Astrocyte (in vitro differentiated cells and primary cell): ENCODE data around the gene PRM2. TPM values are rescaled to one million over a fixed set of nuclear protein-coding genes. Genes with fewer than 3 reads are reported as not detected.

Experiments
- DNase-seq: peaks from one replicate; pipeline ENCODE4 v3.0.0-alpha.2; 2010; ENCODE audit warnings: low read depth
- FAIRE-seq: peaks from 2 replicates; lab custom pipeline; 2011; peaks lifted over from hg19 to GRCh38; lab: Jason Lieb, UNC
- H2AFZ ChIP-seq: 2 replicates; pipeline ENCODE4 v1.6.0; 2012; ENCODE audit warnings: low read depth, low read length, inconsistent platforms
- H3K27ac ChIP-seq: 2 replicates; pipeline ENCODE4 v1.5.1; 2011; ENCODE audit warnings: low read depth, low read length, inconsistent platforms
- H3K27me3 ChIP-seq: 2 replicates; pipeline ENCODE4 v1.6.0; 2011; ENCODE audit warnings: low read length, inconsistent platforms; ENCODE audit not compliant: insufficient read depth
- H3K36me3 ChIP-seq: 2 replicates; pipeline ENCODE4 v1.5.1; 2011; ENCODE audit warnings: low read length, inconsistent platforms; ENCODE audit not compliant: insufficient read depth
- H3K4me1 ChIP-seq: 2 replicates; pipeline ENCODE4 v1.5.1; 2011; ENCODE audit warnings: low read length, inconsistent platforms; ENCODE audit not compliant: insufficient read depth
- H3K4me2 ChIP-seq: 2 replicates; pipeline ENCODE4 v1.6.0; 2012; ENCODE audit warnings: low read length, inconsistent platforms
- H3K4me3 ChIP-seq: 2 replicates; pipeline ENCODE4 v1.5.1; 2011; ENCODE audit warnings: low read depth, mild to moderate bottlenecking, low read length, inconsistent platforms; ENCODE audit not compliant: insufficient read depth
- H3K79me2 ChIP-seq: 2 replicates; pipeline ENCODE4 v1.6.0; 2012; ENCODE audit warnings: mild to moderate bottlenecking, low read length, inconsistent platforms; ENCODE audit not compliant: insufficient read depth
- H3K9ac ChIP-seq: 2 replicates; pipeline ENCODE4 v1.6.0; 2012; ENCODE audit warnings: mild to moderate bottlenecking, low read length, inconsistent platforms
- H3K9me3 ChIP-seq: 2 replicates; pipeline ENCODE4 v1.5.1; 2012; ENCODE audit warnings: low read depth, mild to moderate bottlenecking, low read length, inconsistent platforms; ENCODE audit not compliant: insufficient read depth
- H4K20me1 ChIP-seq: 2 replicates; pipeline ENCODE4 v1.6.0; 2012; ENCODE audit warnings: low read length, inconsistent platforms; ENCODE audit not compliant: insufficient read depth
- H3K27ac Mint-ChIP-seq: one replicate; pipeline ENCODE4 v1.8.0; 2021; ENCODE audit warnings: mild to moderate bottlenecking, mixed read lengths; ENCODE audit not compliant: unreplicated experiment
- H3K27me3 Mint-ChIP-seq: one replicate; pipeline ENCODE4 v1.8.0; 2021; ENCODE audit warnings: low read depth, mixed read lengths; ENCODE audit not compliant: unreplicated experiment
- H3K36me3 Mint-ChIP-seq: one replicate; pipeline ENCODE4 v1.8.0; 2021; ENCODE audit warnings: low read depth, mixed read lengths; ENCODE audit not compliant: unreplicated experiment
- H3K4me1 Mint-ChIP-seq: one replicate; pipeline ENCODE4 v1.8.0; 2021; ENCODE audit warnings: low read depth, mixed read lengths; ENCODE audit not compliant: unreplicated experiment
- H3K4me3 Mint-ChIP-seq: one replicate; pipeline ENCODE4 v1.8.0; 2021; ENCODE audit warnings: mild to moderate bottlenecking, moderate library complexity, mixed read lengths; ENCODE audit not compliant: unreplicated experiment
- H3K9me3 Mint-ChIP-seq: one replicate; pipeline ENCODE4 v1.8.0; 2021; ENCODE audit warnings: mild to moderate bottlenecking, mixed read lengths; ENCODE audit not compliant: unreplicated experiment
- CTCF ChIP-seq: IDR thresholded peaks from 2 replicates; pipeline ENCODE4 v1.5.1; 2011; ENCODE audit warnings: low read depth, mild to moderate bottlenecking, inconsistent platforms, low read length, moderate library complexity; ENCODE audit not compliant: insufficient read depth
- EZH2 ChIP-seq: IDR thresholded peaks from 2 replicates; pipeline ENCODE4 v1.6.1; 2012; ENCODE audit warnings: mild to moderate bottlenecking, low read length, inconsistent platforms; ENCODE audit not compliant: insufficient read depth
- total RNA-seq: library from RNA; stranded (reverse); gene quantifications from 2 replicates; pipeline ENCODE4 v1.2.1, GENCODE V29; 2021

The PRM2 gene
- total RNA-seq, 1 donor from 2014 or later = not detected

- Mint-ChIP-seq H3K27ac (no peak overlapping the region), H3K4me1 (no peaks in the 10 kb centered on the region)
Measured at GRCh38 chr16:11234884-11235702, 41.2 kb downstream of the PRM2 start.

GRCh38 chr16:11233727-11234376 lies 42.4 kb downstream of the PRM2 start:
- no peak for FAIRE-seq

More at GRCh38 chr16:11234884-11235702, 41.2 kb downstream of the PRM2 start:
- Mint-ChIP-seq H3K9me3 (no peaks in the 10 kb centered on the region), H3K27me3 (peaks cover 12% of the 10 kb centered on the region), H3K36me3 (no peaks in the 10 kb centered on the region), H3K4me3 (no peak overlapping the region)
- Histone ChIP-seq H4K20me1 (no peaks in the 10 kb centered on the region), H3K4me3 (no peak overlapping the region), H3K36me3 (no peaks in the 10 kb centered on the region), H3K27ac (no peak overlapping the region), H2AFZ (no peak overlapping the region), H3K9me3 (no peaks in the 10 kb centered on the region), H3K4me1 (no peaks in the 10 kb centered on the region), H3K9ac (no peak overlapping the region), H3K79me2 (no peaks in the 10 kb centered on the region), H3K27me3 (no peaks in the 10 kb centered on the region), H3K4me2 (no peak overlapping the region)
- TF ChIP-seq EZH2 (no peak), CTCF (no peak)
- no peak for DNase-seq
- FAIRE-seq = no peak

GRCh38 chr16:11232852-11233726 lies 43.2 kb downstream of the PRM2 start:
- peaks cover 25% of the 10 kb centered on the region for H3K27me3 Mint-ChIP-seq
- H3K4me1 Mint-ChIP-seq = no peaks in the 10 kb centered on the region
- H3K36me3 ChIP-seq = no peaks in the 10 kb centered on the region
- H3K4me3 Mint-ChIP-seq = no peak overlapping the region
- H3K27me3 ChIP-seq = no peaks in the 10 kb centered on the region
- H3K9me3 Mint-ChIP-seq = no peaks in the 10 kb centered on the region
- no peaks in the 10 kb centered on the region for H3K79me2 ChIP-seq
- DNase-seq = no peak
- H4K20me1 ChIP-seq = no peaks in the 10 kb centered on the region
- no peak overlapping the region for H3K4me3 ChIP-seq
- H2AFZ ChIP-seq = peak overlapping the region; percentile 47
- H3K27ac Mint-ChIP-seq = no peak overlapping the region
- no peak overlapping the region for H3K9ac ChIP-seq
- H3K27ac ChIP-seq = no peak overlapping the region
- no peaks in the 10 kb centered on the region for H3K9me3 ChIP-seq
- no peaks in the 10 kb centered on the region for H3K4me1 ChIP-seq
- no peaks in the 10 kb centered on the region for H3K36me3 Mint-ChIP-seq
- no peak for FAIRE-seq
- TF ChIP-seq EZH2 = no peak
- no peak for TF ChIP-seq CTCF
- H3K4me2 ChIP-seq = no peak overlapping the region

More at GRCh38 chr16:11233727-11234376, 42.4 kb downstream of the PRM2 start:
- H3K27me3 Mint-ChIP-seq = peaks cover 18% of the 10 kb centered on the region
- no peak for DNase-seq
- no peak overlapping the region for H3K4me3 ChIP-seq
- H3K9me3 ChIP-seq = no peaks in the 10 kb centered on the region
- H3K36me3 ChIP-seq = no peaks in the 10 kb centered on the region
- no peak overlapping the region for H3K9ac ChIP-seq
- no peak overlapping the region for H3K4me2 ChIP-seq
- no peaks in the 10 kb centered on the region for H3K36me3 Mint-ChIP-seq
- no peak overlapping the region for H3K27ac ChIP-seq
- H3K9me3 Mint-ChIP-seq = no peaks in the 10 kb centered on the region
- H3K27ac Mint-ChIP-seq = no peak overlapping the region
- H3K79me2 ChIP-seq = no peaks in the 10 kb centered on the region
- no peaks in the 10 kb centered on the region for H3K4me1 Mint-ChIP-seq
- H3K4me3 Mint-ChIP-seq = no peak overlapping the region
- H4K20me1 ChIP-seq = no peaks in the 10 kb centered on the region
- H2AFZ ChIP-seq = no peak overlapping the region
- H3K27me3 ChIP-seq = no peaks in the 10 kb centered on the region
- TF ChIP-seq EZH2 = no peak
- H3K4me1 ChIP-seq = no peaks in the 10 kb centered on the region
